ENCODE measurements around the gene PLXNA4.

DNA sequence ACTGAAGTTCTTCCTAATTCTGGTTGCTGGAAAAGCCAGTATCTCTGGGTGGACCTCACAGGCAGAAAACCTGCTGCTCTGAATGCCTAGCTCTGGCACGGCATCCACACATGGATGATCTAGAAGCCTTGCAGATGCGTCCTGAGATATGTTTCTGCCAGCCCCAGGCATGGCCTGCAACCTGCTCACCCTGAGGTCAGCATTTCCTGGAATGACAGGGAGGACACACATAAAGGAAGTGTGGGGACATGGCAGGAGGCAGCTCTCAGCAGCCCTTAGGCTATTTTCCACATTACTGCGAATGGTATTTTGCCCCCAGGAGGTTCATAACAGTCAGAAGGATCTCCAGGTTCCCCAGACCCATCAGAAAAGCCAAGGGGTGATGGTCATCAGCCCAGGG, 23.2 kb downstream of the PLXNA4 start:
- TF ChIP-seq TAF1 (IDR thresholded peaks at IDR 0.05; ENCODE audit: borderline replicate concordance, insufficient read depth, low read length) (no peak), REST (IDR thresholded peaks at IDR 0.05; ENCODE audit: insufficient read depth in 1 of 2, low read depth in 2 of 2, low read length in 2 of 2) (no peak), POLR2AphosphoS5 (IDR thresholded peaks at IDR 0.05; ENCODE audit: low read depth, low read length) (no peak)
